Stimulated activated CD4-positive, alpha-beta T cell treated with anti-CD3 and anti-CD28 coated beads, Interleukin-15, amount 100 ng/mL, for 1 hour (primary cell): ENCODE measurements around the gene SEZ6.
"Not testable (repeated sequence)": the region's sequence is repeated elsewhere in the genome, so short reads cannot be mapped to it uniquely, and the experiment has no call there.

Experiments
- DNase-seq, 2 donors: peaks; one replicate each; pipeline ENCODE4 v3.0.0-alpha.2; 2020; ENCODE audit warnings: low read depth in 1 of 2, low spot score in 1 of 2

Gene SEZ6

GRCh38 chr17:28941251-28941650, 64.6 kb downstream of the SEZ6 start:
- DNase-seq = no peak

- no peak for DNase-seq
Measured at GRCh38 chr17:28940675-28941074, 65.2 kb downstream of the SEZ6 start.

- no peak for DNase-seq
Measured at GRCh38 chr17:28940142-28940541, 65.7 kb downstream of the SEZ6 start.

GRCh38 chr17:28938552-28938951, 67.3 kb downstream of the SEZ6 start:
- DNase-seq = no peak

- no peak for DNase-seq
Measured at GRCh38 chr17:28937044-28937729, 68.6 kb downstream of the SEZ6 start.

GRCh38 chr17:28935744-28936460, 69.9 kb downstream of the SEZ6 start:
- no peak for DNase-seq

- not testable (repeated sequence) for DNase-seq
Measured at GRCh38 chr17:28934508-28934907, 71.3 kb downstream of the SEZ6 start.

- DNase-seq = no peak
Measured at GRCh38 chr17:28929787-28930186, 76.0 kb downstream of the SEZ6 start.

- no peak for DNase-seq
Measured at GRCh38 chr17:28928061-28928460, 77.8 kb downstream of the SEZ6 start.

GRCh38 chr17:28926786-28927185, 79.0 kb downstream of the SEZ6 start:
- DNase-seq = no peak

- DNase-seq = no peak
Measured at GRCh38 chr17:28926366-28926765, 79.5 kb downstream of the SEZ6 start.

GRCh38 chr17:28925912-28926365, 79.9 kb downstream of the SEZ6 start:
- DNase-seq = peak in 1 of 2 donors; percentile 22

- no peak for DNase-seq
Measured at GRCh38 chr17:28920201-28920600, 85.6 kb downstream of the SEZ6 start.

GRCh38 chr17:28918295-28918694, 87.5 kb downstream of the SEZ6 start:
- DNase-seq = no peak

- DNase-seq = no peak
Measured at GRCh38 chr17:28917465-28917864, 88.4 kb downstream of the SEZ6 start.

- DNase-seq = no peak
Measured at GRCh38 chr17:28917029-28917428, 88.8 kb downstream of the SEZ6 start.

GRCh38 chr17:28916302-28916934, 89.4 kb downstream of the SEZ6 start:
- peak in 1 of 2 donors; percentile 17 for DNase-seq

GRCh38 chr17:28912938-28913333, 92.9 kb downstream of the SEZ6 start:
- no peak for DNase-seq

- no peak for DNase-seq
Measured at GRCh38 chr17:28912281-28912937, 93.4 kb downstream of the SEZ6 start.

- no peak for DNase-seq
Measured at GRCh38 chr17:28911411-28912045, 94.3 kb downstream of the SEZ6 start.

GRCh38 chr17:28910534-28910933, 95.3 kb downstream of the SEZ6 start:
- no peak for DNase-seq
